Fibroblast of skin of scalp (primary cell): ENCODE results near the gene TBC1D1.

Experiments
- DNase-seq: peaks from one replicate; pipeline ENCODE4 v3.0.0-alpha.2; 2013

The TBC1D1 gene

GRCh38 chr4:38055566-38055965 is 164.7 kb downstream of the TBC1D1 start:
- no peak for DNase-seq

GRCh38 chr4:38056011-38056685 is 165.3 kb downstream of the TBC1D1 start:
- DNase-seq = no peak

GRCh38 chr4:38058151-38058550 is 167.3 kb downstream of the TBC1D1 start:
- no peak for DNase-seq

- DNase-seq = peak; percentile 68
Measured at GRCh38 chr4:38060829-38061431, 170.0 kb downstream of the TBC1D1 start.

- peak; percentile 79 for DNase-seq
Measured at GRCh38 chr4:38062088-38062775, 171.3 kb downstream of the TBC1D1 start.

- DNase-seq = no peak
Measured at GRCh38 chr4:38062776-38063097, 171.9 kb downstream of the TBC1D1 start.

GRCh38 chr4:38065176-38065575 is 174.3 kb downstream of the TBC1D1 start:
- no peak for DNase-seq

- no peak for DNase-seq
Measured at GRCh38 chr4:38065900-38066299, 175.0 kb downstream of the TBC1D1 start.

- no peak for DNase-seq
Measured at GRCh38 chr4:38067499-38067898, 176.6 kb downstream of the TBC1D1 start.

GRCh38 chr4:38068107-38068506 is 177.2 kb downstream of the TBC1D1 start:
- DNase-seq = no peak

GRCh38 chr4:38069271-38069760 is 178.4 kb downstream of the TBC1D1 start:
- DNase-seq = peak; percentile 27

- no peak for DNase-seq
Measured at GRCh38 chr4:38071801-38072431, 181.0 kb downstream of the TBC1D1 start.

- DNase-seq = no peak
Measured at GRCh38 chr4:38072578-38072977, 181.7 kb downstream of the TBC1D1 start.

GRCh38 chr4:38073596-38074234 is 182.8 kb downstream of the TBC1D1 start:
- no peak for DNase-seq

GRCh38 chr4:38075370-38076152 is 184.7 kb downstream of the TBC1D1 start:
- DNase-seq = no peak

GRCh38 chr4:38076153-38076669 is 185.3 kb downstream of the TBC1D1 start:
- DNase-seq = no peak

- no peak for DNase-seq
Measured at GRCh38 chr4:38077791-38078489, 187.1 kb downstream of the TBC1D1 start.

GRCh38 chr4:38078590-38079421 is 187.9 kb downstream of the TBC1D1 start:
- DNase-seq = peak; percentile 79

GRCh38 chr4:38080061-38080974 is 189.4 kb downstream of the TBC1D1 start:
- no peak for DNase-seq
